ENCODE results near the gene FGF12. TPM values are rescaled to one million over a fixed set of nuclear protein-coding genes. Genes with fewer than 3 reads are reported as not detected.
A peak's percentile ranks its signal among the peaks of the same experiment; 100 is the strongest.

FGF12 gene
- total and polyA plus RNA-seq, 2 experiments from 2014 or later = 6.0 to 14.3 TPM

- DNase-seq (ENCODE audit: low spot score) = no peak
- H3K27me3 ChIP-seq (ENCODE audit: insufficient read depth) = no peaks in the 10 kb centered on the region
- no peaks in the 10 kb centered on the region for H3F3A ChIP-seq (replicated peaks; ENCODE audit: low read depth)
- no peaks in the 10 kb centered on the region for H3K27me3 Mint-ChIP-seq (ENCODE audit: insufficient read depth, low read depth, poor library complexity)
- H3K4me3 ChIP-seq = no peak overlapping the region
- H2AFZ ChIP-seq = no peak overlapping the region
- H3K27ac Mint-ChIP-seq = no peak overlapping the region; the same call in 1 of the 2 replicates
- H3K79me2 ChIP-seq (replicated peaks; ENCODE audit: insufficient read depth) = no peaks in the 10 kb centered on the region
- TF ChIP-seq ZNF331 (CRISPR knock-in tag; IDR thresholded peaks at IDR 0.05; ENCODE audit: low read depth) = no peak
- TF ChIP-seq CREB1 (CRISPR knock-in tag; IDR thresholded peaks at IDR 0.05; ENCODE audit: low read depth) = no peak
- TF ChIP-seq STAT1 (IDR thresholded peaks at IDR 0.05; ENCODE audit: unreplicated experiment) = no peak
- no peak for TF ChIP-seq EZH2 (IDR thresholded peaks at IDR 0.05; ENCODE audit: low read depth, unreplicated experiment)
- TF ChIP-seq ETS1 (IDR thresholded peaks at IDR 0.05) = no peak
- no peak for TF ChIP-seq ZNF114 (CRISPR knock-in tag; IDR thresholded peaks at IDR 0.05)
- TF ChIP-seq JUNB (IDR thresholded peaks at IDR 0.05; ENCODE audit: unreplicated experiment) = no peak
- H3K27ac ChIP-seq (ENCODE audit: low read depth) = no peak overlapping the region
- peaks cover 13% of the 10 kb centered on the region; the same call in 1 of the 2 replicates for H3K4me1 ChIP-seq (ENCODE audit: insufficient read depth)
- no peaks in the 10 kb centered on the region for H4K20me1 ChIP-seq (replicated peaks; ENCODE audit: insufficient read depth)
- H3K36me3 ChIP-seq (ENCODE audit: insufficient read depth) = no peaks in the 10 kb centered on the region
- peaks cover 24% of the 10 kb centered on the region for H3K4me1 Mint-ChIP-seq
- H3K36me3 Mint-ChIP-seq (ENCODE audit: low read depth) = no peaks in the 10 kb centered on the region; the same call in 2 of the 3 replicates
- no peaks in the 10 kb centered on the region for H3K9me2 ChIP-seq (ENCODE audit: insufficient read depth)
- no peaks in the 10 kb centered on the region for H3K9me3 Mint-ChIP-seq
- no peak overlapping the region for H3K4me3 Mint-ChIP-seq
- no peak overlapping the region for H3K4me2 ChIP-seq
- no peak for ATAC-seq
Observed at GRCh38 chr3:192382861-192383260, 344.5 kb downstream of the FGF12 start.

- H3K27ac ChIP-seq (ENCODE audit: low read depth) = no peak overlapping the region
- no peaks in the 10 kb centered on the region for H3K36me3 ChIP-seq (ENCODE audit: insufficient read depth)
- no peak overlapping the region for H3K4me2 ChIP-seq
- H3K27me3 Mint-ChIP-seq (ENCODE audit: insufficient read depth, low read depth, poor library complexity) = peaks cover 2% of the 10 kb centered on the region
- no peaks in the 10 kb centered on the region for H4K20me1 ChIP-seq (replicated peaks; ENCODE audit: insufficient read depth)
- H3K4me1 ChIP-seq (ENCODE audit: insufficient read depth) = 0 out of 2 replicates have a peak, but pooled peaks cover 3% of the 10 kb centered on the region
- H3K27me3 ChIP-seq (ENCODE audit: insufficient read depth) = no peaks in the 10 kb centered on the region
- 0 out of 2 replicates have a peak overlapping the region, but pooled peaks have one; percentile 47 for H3K27ac Mint-ChIP-seq
- H3K9me2 ChIP-seq (ENCODE audit: insufficient read depth) = no peaks in the 10 kb centered on the region
- no peak overlapping the region for H2AFZ ChIP-seq
- H3F3A ChIP-seq (replicated peaks; ENCODE audit: low read depth) = no peaks in the 10 kb centered on the region
- H3K79me2 ChIP-seq (replicated peaks; ENCODE audit: insufficient read depth) = no peaks in the 10 kb centered on the region
- DNase-seq (ENCODE audit: low spot score) = no peak
- no peak overlapping the region for H3K4me3 ChIP-seq
- H3K9me3 Mint-ChIP-seq = no peaks in the 10 kb centered on the region
- no peak for ATAC-seq
- no peaks in the 10 kb centered on the region for H3K36me3 Mint-ChIP-seq (ENCODE audit: low read depth)
- no peak overlapping the region for H3K4me3 Mint-ChIP-seq
- H3K4me1 Mint-ChIP-seq = peaks cover 30% of the 10 kb centered on the region
- TF ChIP-seq STAT1 (IDR thresholded peaks at IDR 0.05; ENCODE audit: unreplicated experiment) (no peak), POLR2AphosphoS5 (IDR thresholded peaks at IDR 0.05; ENCODE audit: low read depth) (no peak), ZNF331 (CRISPR knock-in tag; IDR thresholded peaks at IDR 0.05; ENCODE audit: low read depth) (no peak), ZNF462 (CRISPR knock-in tag; IDR thresholded peaks at IDR 0.05) (no peak), REST (IDR thresholded peaks at IDR 0.05; ENCODE audit: unreplicated experiment) (no peak), JUNB (IDR thresholded peaks at IDR 0.05; ENCODE audit: unreplicated experiment) (no peak)
Observed at GRCh38 chr3:192373586-192373985, 353.8 kb downstream of the FGF12 start.
